ENCODE data around the gene SUGCT. TPM values are rescaled to one million over a fixed set of nuclear protein-coding genes. Genes with fewer than 3 reads are reported as not detected.
A peak's percentile ranks its signal among the peaks of the same experiment; 100 is the strongest.

Gene SUGCT
- total RNA-seq, 1 experiment from 2014 or later: 5.4 TPM

DNA sequence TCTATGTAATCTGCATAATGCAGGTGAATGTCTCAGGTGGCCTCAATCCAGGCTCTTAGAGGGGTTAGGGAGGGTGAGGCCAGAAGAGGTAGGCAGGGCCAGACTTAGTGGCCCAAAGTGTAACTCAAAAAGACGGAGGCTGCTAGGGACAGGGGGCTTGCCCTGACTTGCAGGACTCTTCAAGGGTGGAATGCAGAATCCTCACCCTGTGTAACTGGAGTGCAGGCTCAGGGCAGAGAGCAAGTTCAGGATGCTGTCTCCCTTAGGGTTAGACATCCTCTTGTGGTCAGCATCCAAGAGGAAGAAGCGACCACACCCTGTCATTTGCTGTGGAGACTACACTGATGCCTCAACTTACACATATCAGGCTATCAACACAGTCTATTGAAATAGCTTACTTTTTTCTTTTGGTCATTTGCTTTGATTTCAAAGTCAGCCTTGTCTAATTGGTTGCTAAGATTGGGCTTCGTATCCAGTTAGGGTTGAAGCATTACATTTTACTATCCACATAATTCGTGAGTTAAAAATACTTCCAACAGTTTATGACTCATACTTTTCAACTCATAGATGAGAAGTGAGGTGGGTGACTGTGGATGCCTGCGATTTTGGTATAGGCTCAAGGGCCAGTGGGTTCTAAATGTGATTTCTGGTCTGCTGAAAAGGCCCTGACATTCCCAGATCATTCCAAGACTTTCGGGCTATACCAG lies 563.6 kb downstream of the SUGCT start:
- Histone ChIP-seq H4K5ac (ENCODE audit: insufficient read length, low read depth, low read length) (no peak overlapping the region), H3K14ac (ENCODE audit: insufficient read depth, low read length) (no peak overlapping the region), H4K8ac (replicated peaks; ENCODE audit: insufficient read length, low read depth, low read length) (no peak overlapping the region), H3K9ac (ENCODE audit: extremely low read depth, insufficient read length, low read length) (no peak overlapping the region), H2BK15ac (ENCODE audit: low read depth, low read length) (no peak overlapping the region), H3K4me1 (ENCODE audit: insufficient read depth, low read length) (peaks cover 2% of the 10 kb centered on the region; the same call in 1 of the 2 replicates), H3K18ac (ENCODE audit: insufficient read length, low read depth, low read length) (no peak overlapping the region), H2BK12ac (ENCODE audit: insufficient read length, low read depth, low read length) (no peak overlapping the region), H2AK5ac (ENCODE audit: insufficient read length, low read length) (no peak overlapping the region), H4K20me1 (ENCODE audit: control insufficient read depth, insufficient read depth, insufficient read length) (no peaks in the 10 kb centered on the region), H2BK20ac (ENCODE audit: low read depth, low read length, poor library complexity, severe bottlenecking) (no peak overlapping the region), H3K27ac (ENCODE audit: insufficient read length, low read depth, low read length) (no peak overlapping the region), H3K79me1 (ENCODE audit: insufficient read depth, low read depth, low read length, poor library complexity, severe bottlenecking) (no peaks in the 10 kb centered on the region), H3K4ac (ENCODE audit: low read depth, low read length) (no peak overlapping the region), H3K9me3 (ENCODE audit: control insufficient read depth, low read depth, low read length) (no peaks in the 10 kb centered on the region), H3K27me3 (ENCODE audit: insufficient read depth, low read length) (no peaks in the 10 kb centered on the region; the same call in 1 of the 2 replicates), H2BK120ac (ENCODE audit: low read depth, low read length, poor library complexity, severe bottlenecking) (no peak overlapping the region), H3K4me2 (ENCODE audit: insufficient read depth, insufficient read length, low read length) (no peak overlapping the region), H4K91ac (ENCODE audit: insufficient read length, low read depth, low read length) (no peak overlapping the region), H3K23me2 (ENCODE audit: insufficient read length, low read depth, low read length, poor library complexity, severe bottlenecking) (no peaks in the 10 kb centered on the region), H2BK5ac (ENCODE audit: insufficient read length, low read length) (no peak overlapping the region), H3T11ph (ENCODE audit: low read length) (no peak overlapping the region), H3K23ac (ENCODE audit: insufficient read length, low read depth, low read length) (no peak overlapping the region), H3K56ac (ENCODE audit: insufficient read length, low read depth, low read length) (no peak overlapping the region), H2AFZ (ENCODE audit: low read length) (no peak overlapping the region), H3K79me2 (ENCODE audit: insufficient read depth, low read length) (no peaks in the 10 kb centered on the region)
- H3K4me3 Mint-ChIP-seq: no peak overlapping the region
- peaks cover 21% of the 10 kb centered on the region in 2 experiments for H3K4me1 Mint-ChIP-seq
- WGBS (ENCODE audit: extremely low coverage, insufficient read length, low lambda C conversion rate): no CpG with 5 or more reads among the region's 6 CpGs
- 0 out of 7 replicates have a peak overlapping the region, but pooled peaks of 1 of the 3 experiments have one; percentile 32 for H3K27ac Mint-ChIP-seq
- no peaks in the 10 kb centered on the region for H3K27me3 Mint-ChIP-seq (ENCODE audit: low read depth)
- TF ChIP-seq, protein P1, sequence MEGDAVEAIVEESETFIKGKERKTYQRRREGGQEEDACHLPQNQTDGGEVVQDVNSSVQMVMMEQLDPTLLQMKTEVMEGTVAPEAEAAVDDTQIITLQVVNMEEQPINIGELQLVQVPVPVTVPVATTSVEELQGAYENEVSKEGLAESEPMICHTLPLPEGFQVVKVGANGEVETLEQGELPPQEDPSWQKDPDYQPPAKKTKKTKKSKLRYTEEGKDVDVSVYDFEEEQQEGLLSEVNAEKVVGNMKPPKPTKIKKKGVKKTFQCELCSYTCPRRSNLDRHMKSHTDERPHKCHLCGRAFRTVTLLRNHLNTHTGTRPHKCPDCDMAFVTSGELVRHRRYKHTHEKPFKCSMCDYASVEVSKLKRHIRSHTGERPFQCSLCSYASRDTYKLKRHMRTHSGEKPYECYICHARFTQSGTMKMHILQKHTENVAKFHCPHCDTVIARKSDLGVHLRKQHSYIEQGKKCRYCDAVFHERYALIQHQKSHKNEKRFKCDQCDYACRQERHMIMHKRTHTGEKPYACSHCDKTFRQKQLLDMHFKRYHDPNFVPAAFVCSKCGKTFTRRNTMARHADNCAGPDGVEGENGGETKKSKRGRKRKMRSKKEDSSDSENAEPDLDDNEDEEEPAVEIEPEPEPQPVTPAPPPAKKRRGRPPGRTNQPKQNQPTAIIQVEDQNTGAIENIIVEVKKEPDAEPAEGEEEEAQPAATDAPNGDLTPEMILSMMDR (conservative IDR thresholded peaks at IDR 0.05): no peak
- no peak for DNase-seq
- no peaks in the 10 kb centered on the region for H3K36me3 Mint-ChIP-seq (ENCODE audit: insufficient read depth in 1 of 3, low read depth in 3 of 3)
- H3K9me3 Mint-ChIP-seq: no peaks in the 10 kb centered on the region
